Heart left ventricle (tissue), 16 donors: ENCODE data around the gene DNAJB6. TPM values are rescaled to one million over a fixed set of nuclear protein-coding genes. Genes with fewer than 3 reads are reported as not detected.

Source experiments
- ATAC-seq, 4 donors: fragments of 200-7000 bp; cut with Tn5 transposase; one replicate each; pipeline ENCODE4 v1.9.1; 2020 to 2022; ENCODE audit warnings: moderate library complexity in 4 of 4, mild to moderate bottlenecking in 3 of 4, moderate number of reproducible peaks in 1 of 4
- DNase-seq, 5 donors: peaks; one replicate each; pipeline ENCODE4 v3.0.0-alpha.2; 2020
- H3K27ac ChIP-seq, 12 donors: fragments of 200-600 bp; sonication (generic) in 4 of 12; one replicate each; pipeline versions ENCODE4 v1.5.0 to v1.8.0; 2016 to 2022; ENCODE audit warnings: mild to moderate bottlenecking in 2 of 12
- H3K27me3 ChIP-seq, 9 donors: fragments of 200-600 bp; sonication (generic) in 2 of 9; one replicate each; pipeline versions ENCODE4 v1.5.1 to v1.8.0; 2016 to 2022; ENCODE audit warnings: mild to moderate bottlenecking in 3 of 9
- H3K36me3 ChIP-seq, 9 donors: fragments of 200-600 bp; sonication (generic) in 2 of 9; one replicate each; pipeline versions ENCODE4 v1.5.0 to v1.8.0; 2018 to 2022; ENCODE audit warnings: mild to moderate bottlenecking in 2 of 9
- H3K4me1 ChIP-seq, 12 donors: fragments of 200-600 bp; sonication (generic) in 4 of 12; one replicate each; pipeline versions ENCODE4 v1.5.0 to v1.8.0; 2016 to 2022; ENCODE audit warnings: mild to moderate bottlenecking in 3 of 12
- H3K4me3 ChIP-seq, 12 donors: fragments of 200-600 bp; sonication (generic) in 4 of 12; one replicate each; pipeline versions ENCODE4 v1.5.0 to v1.8.0; 2017 to 2022; ENCODE audit warnings: mild to moderate bottlenecking in 9 of 12, moderate library complexity in 4 of 12
- H3K9me3 ChIP-seq, 12 donors: fragments of 200-600 bp; sonication (generic) in 4 of 12; one replicate each; pipeline versions ENCODE4 v1.5.0 to v1.8.0; 2016 to 2022; ENCODE audit warnings: mild to moderate bottlenecking in 1 of 12
- POLR2A ChIP-seq, 2 donors: fragments of 450-650 bp; IDR thresholded peaks; one replicate each; pipeline ENCODE4 v1.6.1; 2017; ENCODE audit warnings: antibody characterized with exemption in 2 of 2, mild to moderate bottlenecking in 2 of 2, moderate library complexity in 2 of 2
- WGBS, 4 donors: extraction: QIAGEN DNeasy Blood & Tissue Kit in 2 of 4; methylation state at CpG; one replicate each; pipeline versions ENCODE4 v1.1.5 to v1.1.7; 2013 to 2018; 5-methylcytosine and 5-hydroxymethylcytosine counted together
- intact Hi-C, 10 donors: fragments of 100-400 bp; cut with DNase I; formaldehyde crosslinking; loops; one replicate each; pipeline versions ENCODE4 v1.11.1 to v1.14.2; 2022
- polyA plus RNA-seq, 2 donors: library from polyadenylated mRNA; stranded (reverse); fragments of 200-250 nt; gene quantifications; one replicate each; pipeline ENCODE4 v1.2.3, GENCODE V29; 2013
- total RNA-seq, 9 donors: library from RNA; depleted of rRNA in 2 of 9; stranded (reverse); fragments of >200 nt in 2 of 9; fragmentation: NEBNext Ultra II Directional in 3 of 9; extraction: Animal tissue kit (Norgen Biotek cat#: 25700) in 3 of 9; gene quantifications; one replicate each; pipeline versions ENCODE4 v1.1.0 to v1.2.4, GENCODE V29; 2016 to 2023
- TF ChIP-seq, protein P1 (sequence below), 12 donors: fragments of 200-600 bp; sonication (generic) in 4 of 12; IDR thresholded peaks; one replicate each; pipeline versions ENCODE4 v1.5.0 to v1.8.0; 2018 to 2022; ENCODE audit warnings: antibody characterized with exemption in 12 of 12, mild to moderate bottlenecking in 5 of 12
- donor health status: ischemic (EF 13 %, LVEDD 7.1; RV severe dilation, severe dysfunction).
- donor health status: healthy with polysubstance abuse.
- donor health status: DM: no; HTN: yes; CAD: no.
- donor health status: DM: no; HTN: no; CAD: no.
- donor health status: ischemic (EF 25% LVEDD 6.9; RV normal size, moderate dysfunction).
- donor health status: ischemic (EF 25% LVEDD 5.7; RV mildly dilated, moderate dysfunction).
- donor health status: healthy.
- donor health status: DM: yes; HTN: yes; CAD: no.
- donor health status: ischemic (EF 35%, LVEDD 5.7; RV mildly dilated, moderate dysfunction).
- donor health status: nonischemic (EF 11% LVEDD 7.7; RV severe dilation, severe dysfunction).
- donor health status: DM: yes; HTN: yes; CAD: no.
- donor health status: PGD.
- donor health status: ischemic (EF 29% LVEDD 5.4; RV normal size, mild dysfunction).
- donor health status: nonischemic (EF 23%, LVEDD 6.1; RV moderate dilation, normal function).

DNAJB6 gene
- total and polyA plus RNA-seq, 11 donors: 118 to 237 (median 162) TPM

- intact Hi-C loops: loop anchor here in 4 of 10 donors (2.0 to 10.0 kb wide), 5 partner anchors 46 to 134 kb away; partner anchors contain the start of gene DNAJB6 (in 2 of the 4)
- Histone ChIP-seq H3K27ac (peak overlapping the region in 1 of 12 donors; percentile 76), H3K9me3 (no peaks in the 10 kb centered on the region), H3K4me1 (peaks cover 0 to 59% (median 41%) of the 10 kb centered on the region in 12 donors), H3K4me3 (no peak overlapping the region), H3K27me3 (no peaks in the 10 kb centered on the region), H3K36me3 (peaks cover 0 to 79% (median 55%) of the 10 kb centered on the region in 9 donors)
- no peak for TF ChIP-seq POLR2A (IDR thresholded peaks at IDR 0.05)
- DNase-seq (no peak), ATAC-seq (no peak)
- 94 to 95% (median 95%) methylated on average over 5 of the region's 5 CpGs for WGBS, 4 donors
These were observed 51.5 kb downstream of the DNAJB6 start for GRCh38 chr7:157388301-157388700.

- H3K27ac ChIP-seq: peak overlapping the region in 11 of 12 donors; percentile 9 to 79 (median 58)
- peaks cover 0 to 69% (median 45%) of the 10 kb centered on the region in 12 donors for H3K4me1 ChIP-seq
- H3K36me3 ChIP-seq: peaks cover 0 to 62% (median 37%) of the 10 kb centered on the region in 9 donors
- DNase-seq: peak in 2 of 5 donors; percentile 32 to 60
- no peaks in the 10 kb centered on the region for H3K9me3 ChIP-seq
- H3K27me3 ChIP-seq: no peaks in the 10 kb centered on the region
- peak in 3 of 4 donors; percentile 45 to 79 (median 47) for ATAC-seq
- TF ChIP-seq, protein P1, sequence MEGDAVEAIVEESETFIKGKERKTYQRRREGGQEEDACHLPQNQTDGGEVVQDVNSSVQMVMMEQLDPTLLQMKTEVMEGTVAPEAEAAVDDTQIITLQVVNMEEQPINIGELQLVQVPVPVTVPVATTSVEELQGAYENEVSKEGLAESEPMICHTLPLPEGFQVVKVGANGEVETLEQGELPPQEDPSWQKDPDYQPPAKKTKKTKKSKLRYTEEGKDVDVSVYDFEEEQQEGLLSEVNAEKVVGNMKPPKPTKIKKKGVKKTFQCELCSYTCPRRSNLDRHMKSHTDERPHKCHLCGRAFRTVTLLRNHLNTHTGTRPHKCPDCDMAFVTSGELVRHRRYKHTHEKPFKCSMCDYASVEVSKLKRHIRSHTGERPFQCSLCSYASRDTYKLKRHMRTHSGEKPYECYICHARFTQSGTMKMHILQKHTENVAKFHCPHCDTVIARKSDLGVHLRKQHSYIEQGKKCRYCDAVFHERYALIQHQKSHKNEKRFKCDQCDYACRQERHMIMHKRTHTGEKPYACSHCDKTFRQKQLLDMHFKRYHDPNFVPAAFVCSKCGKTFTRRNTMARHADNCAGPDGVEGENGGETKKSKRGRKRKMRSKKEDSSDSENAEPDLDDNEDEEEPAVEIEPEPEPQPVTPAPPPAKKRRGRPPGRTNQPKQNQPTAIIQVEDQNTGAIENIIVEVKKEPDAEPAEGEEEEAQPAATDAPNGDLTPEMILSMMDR (IDR thresholded peaks at IDR 0.05): no peak
- TF ChIP-seq POLR2A (IDR thresholded peaks at IDR 0.05): no peak
- 35 to 44% (median 39%) methylated on average over 17 to 19 of the region's 19 CpGs for WGBS, 4 donors
- intact Hi-C loops: loop anchor here in 5 of 10 donors (2.0 to 10.0 kb wide), 5 partner anchors 48 to 135 kb away; partner anchors contain the start of gene DNAJB6 (in 2 of the 5)
- peak overlapping the region in 1 of 12 donors; percentile 0 for H3K4me3 ChIP-seq
These were observed 53.3 kb downstream of the DNAJB6 start for GRCh38 chr7:157389951-157390730.

GRCh38 chr7:157391036-157391710 is 54.4 kb downstream of the DNAJB6 start:
- intact Hi-C loops: loop anchor here in 1 of 10 donors (10.0 kb wide), 1 partner anchor 116 kb away; no protein-coding TSS in a partner anchor
- Histone ChIP-seq H3K27ac (peak overlapping the region in 9 of 12 donors; percentile 9 to 79 (median 58)), H3K4me3 (no peak overlapping the region), H3K4me1 (peaks cover 0 to 72% (median 45%) of the 10 kb centered on the region in 12 donors), H3K9me3 (no peaks in the 10 kb centered on the region), H3K36me3 (peaks cover 0 to 63% (median 32%) of the 10 kb centered on the region in 9 donors), H3K27me3 (no peaks in the 10 kb centered on the region)
- ATAC-seq: no peak
- TF ChIP-seq, protein P1 (IDR thresholded peaks at IDR 0.05): no peak
- TF ChIP-seq POLR2A (IDR thresholded peaks at IDR 0.05): no peak
- 85 to 93% (median 88%) methylated on average over 13 to 15 of the region's 15 CpGs for WGBS, 4 donors
- DNase-seq: no peak

GRCh38 chr7:157392256-157393037 is 55.6 kb downstream of the DNAJB6 start:
- intact Hi-C loops: loop anchor here in 1 of 10 donors (10.0 kb wide), 1 partner anchor 118 kb away; no protein-coding TSS in a partner anchor
- peaks cover 0 to 66% (median 24%) of the 10 kb centered on the region in 9 donors for H3K36me3 ChIP-seq
- WGBS, 4 donors: 62 to 78% (median 65%) methylated on average over 20 of the region's 20 CpGs
- ATAC-seq (no peak), DNase-seq (peak in 1 of 5 donors; percentile 10)
- no peaks in the 10 kb centered on the region for H3K9me3 ChIP-seq
- peaks cover 0 to 72% (median 40%) of the 10 kb centered on the region in 12 donors for H3K4me1 ChIP-seq
- no peak for TF ChIP-seq POLR2A (IDR thresholded peaks at IDR 0.05)
- TF ChIP-seq, protein P1 (IDR thresholded peaks at IDR 0.05): no peak
- H3K27me3 ChIP-seq: no peaks in the 10 kb centered on the region
- no peak overlapping the region for H3K4me3 ChIP-seq
- H3K27ac ChIP-seq: peak overlapping the region in 4 of 12 donors; percentile 2 to 25 (median 16)
